K562 (cell line): ENCODE measurements around the gene ZCWPW1. TPM values are rescaled to one million over a fixed set of nuclear protein-coding genes. Genes with fewer than 3 reads are reported as not detected.

ENCODE experiments used
- ATF1 ChIP-seq, 2 experiments: fragments of 450-650 bp in 1 of 2; IDR thresholded peaks; 2 replicates each; pipeline ENCODE4 v1.6.1; 2016; ENCODE audit warnings: missing compliant biosample characterization in 1 of 2, missing genetic modification characterization in 1 of 2
- BRCA1 ChIP-seq, 2 experiments: fragments of 450-650 bp in 1 of 2; sonication (generic) in 1 of 2; formaldehyde crosslinking in 1 of 2; IDR thresholded peaks; 2 replicates each; pipeline versions ENCODE4 v1.5.0 to v1.6.1; 2017 to 2020; ENCODE audit warnings: mild to moderate bottlenecking in 1 of 2, missing genetic modification reagents in 1 of 2
- JUND ChIP-seq, 2 experiments: IDR thresholded peaks; 2 replicates in 1 of 2; 3 replicates in 1 of 2; pipeline ENCODE4 v1.6.1; 2011; ENCODE audit warnings: borderline replicate concordance in 2 of 2, low read depth in 2 of 2, low read length in 2 of 2, improper control_type of control experiment in 1 of 2, missing biosample characterization in 1 of 2, missing genetic modification characterization in 1 of 2, missing genetic modification reagents in 1 of 2
- MBD2 ChIP-seq: sonication (generic); IDR thresholded peaks from 2 replicates; pipeline ENCODE4 v1.6.1; 2016; ENCODE audit warnings: low read depth, borderline replicate concordance
- MYC ChIP-seq, 2 experiments: fragments of 250-450 bp in 1 of 2; sonication (Bioruptor Pico) in 1 of 2; IDR thresholded peaks; 2 replicates each; pipeline versions ENCODE4 v1.5.1 to v1.6.1; 2012 to 2021; ENCODE audit warnings: low read depth in 2 of 2, borderline replicate concordance in 1 of 2, improper control_type of control experiment in 1 of 2, low read length in 1 of 2, mild to moderate bottlenecking in 1 of 2, moderate library complexity in 1 of 2
- RAD21 ChIP-seq, 2 experiments: fragments of 250-450 bp in 1 of 2; fragments of 450-650 bp in 1 of 2; sonication (Bioruptor Pico) in 1 of 2; formaldehyde crosslinking in 1 of 2; IDR thresholded peaks in 1 of 2; conservative IDR thresholded peaks in 1 of 2; 2 replicates each; pipeline versions ENCODE4 v1.4.0 to v1.8.0; 2020 to 2022; ENCODE audit warnings: mild to moderate bottlenecking in 2 of 2, moderate library complexity in 1 of 2
- RBBP5 ChIP-seq: fragments of 200-600 bp; sonication (generic); IDR thresholded peaks from 2 replicates; pipeline ENCODE4 v1.6.1; 2012; ENCODE audit warnings: borderline replicate concordance, mild to moderate bottlenecking, low read length, control low read depth, inconsistent platforms; ENCODE audit not compliant: insufficient read depth, poor library complexity, severe bottlenecking
- SMAD1 ChIP-seq: fragments of 150-350 bp; IDR thresholded peaks from 2 replicates; pipeline ENCODE4 v1.6.1; 2014; ENCODE audit warnings: low read length, low read depth; ENCODE audit not compliant: partially characterized antibody
- STAT5A ChIP-seq: IDR thresholded peaks from 2 replicates; pipeline ENCODE4 v1.6.1; 2012; ENCODE audit warnings: low read length, inconsistent platforms, borderline replicate concordance
- TBL1XR1 ChIP-seq, 2 experiments: IDR thresholded peaks; 2 replicates each; pipeline ENCODE4 v1.6.1; 2012; ENCODE audit warnings: improper control_type of control experiment in 2 of 2, low read length in 2 of 2, mild to moderate bottlenecking in 1 of 2
- VEZF1 ChIP-seq: fragments of 200-800 bp; sonication (Bioruptor generic); IDR thresholded peaks from 2 replicates; pipeline ENCODE4 v1.6.1; 2017; ENCODE audit warnings: missing genetic modification characterization, missing compliant biosample characterization
- YY1 ChIP-seq, 3 experiments: IDR thresholded peaks; 2 replicates each; pipeline ENCODE4 v1.6.1; 2011; ENCODE audit warnings: low read length in 2 of 3, mild to moderate bottlenecking in 2 of 3, moderate library complexity in 2 of 3, borderline replicate concordance in 1 of 3, control low read depth in 1 of 3, low read depth in 1 of 3; ENCODE audit not compliant: insufficient read depth in 3 of 3, insufficient replicate concordance in 2 of 3, control insufficient read depth in 1 of 3, insufficient read length in 1 of 3; ENCODE audit errors: extremely low read depth in 1 of 3
- ZNF133 ChIP-seq: fragments of 250-450 bp; sonication (Bioruptor Pico); IDR thresholded peaks from 2 replicates; pipeline ENCODE4 v1.4.0; 2020; ENCODE audit warnings: mild to moderate bottlenecking
- ZNF639 ChIP-seq, 2 experiments: fragments of 200-800 bp in 1 of 2; sonication (Bioruptor generic) in 1 of 2; sonication (generic) in 1 of 2; formaldehyde crosslinking in 1 of 2; IDR thresholded peaks in 1 of 2; conservative IDR thresholded peaks in 1 of 2; 2 replicates each; pipeline versions ENCODE4 v1.5.0 to v1.6.1; 2016 to 2020; ENCODE audit warnings: missing compliant biosample characterization in 1 of 2, missing genetic modification characterization in 1 of 2, missing genetic modification reagents in 1 of 2
- ZSCAN32 ChIP-seq: fragments of 450-650 bp; formaldehyde crosslinking; IDR thresholded peaks from 2 replicates; pipeline ENCODE4 v1.4.0; 2020; ENCODE audit warnings: mild to moderate bottlenecking, moderate library complexity
- polyA plus RNA-seq, 8 experiments: library from polyadenylated mRNA; depleted of rRNA in 4 of 8; stranded (reverse) in 5 of 8; unstranded in 3 of 8; fragments of >200 nt; fragmentation: Nextera tagmentation in 2 of 8; fragmentation: Illumina TruSeq in 1 of 8; extraction: Ambion mirVana in 2 of 8; extraction: Trizol in 1 of 8; gene quantifications; 2 replicates each; pipeline versions ENCODE4 v1.2.1 to v1.2.3, GENCODE V29; 2011 to 2014; ENCODE audit warnings: inconsistent platforms in 1 of 8, missing spikeins in 1 of 8
- total RNA-seq, 7 experiments: library from RNA; depleted of rRNA in 6 of 7; stranded (reverse); fragments of >200 nt in 6 of 7; fragmentation: Illumina TruSeq in 2 of 7; extraction: Trizol in 2 of 7; gene quantifications; 2 replicates each; pipeline versions ENCODE4 v1.2.1 to v1.2.3, GENCODE V29; 2011 to 2021; ENCODE audit warnings: low replicate concordance in 1 of 7
- TF ChIP-seq, protein P1 (sequence below): sonication (generic); formaldehyde crosslinking; IDR thresholded peaks from 2 replicates; pipeline ENCODE4 v1.8.1; 2022; ENCODE audit warnings: missing genetic modification reagents
- TF ChIP-seq, protein P2 (sequence below): fragments of 450-650 bp; IDR thresholded peaks from 2 replicates; pipeline ENCODE4 v1.6.1; 2016; ENCODE audit warnings: borderline replicate concordance

ZCWPW1 gene
- total and polyA plus RNA-seq, 9 of the 15 experiments (the other 6 are each of a cell fraction or from before 2014, with no cell fraction given) = 0.18 to 1.7 (median 1.2) TPM

DNA sequence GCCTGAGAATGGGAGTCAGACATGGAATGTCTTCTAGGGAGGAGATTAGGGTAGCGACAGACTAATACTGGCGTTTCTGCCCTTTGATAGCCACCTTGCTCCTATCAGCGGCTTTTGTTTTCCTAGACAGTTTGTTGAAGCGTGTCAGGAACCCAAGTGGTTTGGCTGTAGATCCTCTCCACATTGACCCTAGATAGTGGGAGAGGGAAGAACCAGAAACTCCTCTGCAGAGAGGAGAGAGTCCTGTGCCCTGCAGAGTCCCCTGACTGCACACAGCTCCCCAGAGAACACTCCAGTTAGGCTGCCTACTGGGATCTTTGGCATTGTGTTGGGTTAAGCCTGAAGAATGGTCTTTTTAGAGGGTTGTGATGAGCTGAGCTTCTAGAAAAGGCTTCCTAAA is 3.5 kb upstream of the ZCWPW1 start (continued):
- TF ChIP-seq, protein P1, sequence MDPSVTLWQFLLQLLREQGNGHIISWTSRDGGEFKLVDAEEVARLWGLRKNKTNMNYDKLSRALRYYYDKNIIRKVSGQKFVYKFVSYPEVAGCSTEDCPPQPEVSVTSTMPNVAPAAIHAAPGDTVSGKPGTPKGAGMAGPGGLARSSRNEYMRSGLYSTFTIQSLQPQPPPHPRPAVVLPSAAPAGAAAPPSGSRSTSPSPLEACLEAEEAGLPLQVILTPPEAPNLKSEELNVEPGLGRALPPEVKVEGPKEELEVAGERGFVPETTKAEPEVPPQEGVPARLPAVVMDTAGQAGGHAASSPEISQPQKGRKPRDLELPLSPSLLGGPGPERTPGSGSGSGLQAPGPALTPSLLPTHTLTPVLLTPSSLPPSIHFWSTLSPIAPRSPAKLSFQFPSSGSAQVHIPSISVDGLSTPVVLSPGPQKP = no peak
- TF ChIP-seq ZNF133 (no peak), MBD2 (no peak), RAD21 (CRISPR knock-in tag; conservative IDR thresholded peaks at IDR 0.05 in 1 of 2, IDR thresholded peaks at IDR 0.05 in 1 of 2) (no peak; a peak in 1 of 4 replicates), TBL1XR1 (IDR thresholded peaks at IDR 0.05; ENCODE audit: low read length in 2 of 2) (0 out of 4 replicates have a peak, but pooled peaks of 1 of the 2 experiments have one; percentile 35), YY1 (IDR thresholded peaks at IDR 0.05; ENCODE audit: borderline replicate concordance in 1 of 3, control insufficient read depth in 1 of 3, extremely low read depth in 1 of 3, insufficient read depth in 3 of 3, insufficient read length in 1 of 3, insufficient replicate concordance in 2 of 3, low read depth in 1 of 3, low read length in 2 of 3) (no peak), ZNF639 (CRISPR knock-in tag; conservative IDR thresholded peaks at IDR 0.05 in 1 of 2, IDR thresholded peaks at IDR 0.05 in 1 of 2) (0 out of 4 replicates have a peak, but pooled peaks of 1 of the 2 experiments have one; percentile 25), STAT5A (no peak), MYC (IDR thresholded peaks at IDR 0.05; ENCODE audit: low read depth, low read length) (no peak), MYC (CRISPR knock-in tag; IDR thresholded peaks at IDR 0.05; ENCODE audit: borderline replicate concordance, low read depth) (no peak), JUND (IDR thresholded peaks at IDR 0.05; ENCODE audit: borderline replicate concordance, low read depth, low read length) (no peak), JUND (tag; IDR thresholded peaks at IDR 0.05; ENCODE audit: borderline replicate concordance, low read depth, low read length) (no peak; the same call in 2 of the 3 replicates), VEZF1 (CRISPR knock-in tag) (no peak), SMAD1 (no peak), ATF1 (CRISPR knock-in tag; IDR thresholded peaks at IDR 0.05) (no peak), ATF1 (tag; IDR thresholded peaks at IDR 0.05) (no peak), BRCA1 (IDR thresholded peaks at IDR 0.05) (no peak), BRCA1 (CRISPR knock-in tag; IDR thresholded peaks at IDR 0.05) (no peak), ZSCAN32 (CRISPR knock-in tag) (no peak), RBBP5 (no peak)
- TF ChIP-seq, protein P2, sequence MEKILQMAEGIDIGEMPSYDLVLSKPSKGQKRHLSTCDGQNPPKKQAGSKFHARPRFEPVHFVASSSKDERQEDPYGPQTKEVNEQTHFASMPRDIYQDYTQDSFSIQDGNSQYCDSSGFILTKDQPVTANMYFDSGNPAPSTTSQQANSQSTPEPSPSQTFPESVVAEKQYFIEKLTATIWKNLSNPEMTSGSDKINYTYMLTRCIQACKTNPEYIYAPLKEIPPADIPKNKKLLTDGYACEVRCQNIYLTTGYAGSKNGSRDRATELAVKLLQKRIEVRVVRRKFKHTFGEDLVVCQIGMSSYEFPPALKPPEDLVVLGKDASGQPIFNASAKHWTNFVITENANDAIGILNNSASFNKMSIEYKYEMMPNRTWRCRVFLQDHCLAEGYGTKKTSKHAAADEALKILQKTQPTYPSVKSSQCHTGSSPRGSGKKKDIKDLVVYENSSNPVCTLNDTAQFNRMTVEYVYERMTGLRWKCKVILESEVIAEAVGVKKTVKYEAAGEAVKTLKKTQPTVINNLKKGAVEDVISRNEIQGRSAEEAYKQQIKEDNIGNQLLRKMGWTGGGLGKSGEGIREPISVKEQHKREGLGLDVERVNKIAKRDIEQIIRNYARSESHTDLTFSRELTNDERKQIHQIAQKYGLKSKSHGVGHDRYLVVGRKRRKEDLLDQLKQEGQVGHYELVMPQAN = no peak
